Esophagus muscularis mucosa (tissue), 4 donors: ENCODE data around the gene CHEK1. TPM values are rescaled to one million over a fixed set of nuclear protein-coding genes. Genes with fewer than 3 reads are reported as not detected.

Experiments
- DNase-seq: peaks from one replicate; pipeline ENCODE4 v3.0.0-alpha.2; 2017; ENCODE audit errors: extremely low spot score
- H3K27ac ChIP-seq, 4 donors: fragments of 200-600 bp; sonication (generic); replicated peaks in 1 of 4; 1 replicate in 3 of 4; 2 replicates in 1 of 4; pipeline ENCODE4 v1.5.1; 2016 to 2019; ENCODE audit warnings: mild to moderate bottlenecking in 1 of 4
- H3K27me3 ChIP-seq, 4 donors: fragments of 200-600 bp; sonication (generic); one replicate each; pipeline versions ENCODE4 v1.5.1 to v1.6.0; 2016 to 2019
- H3K36me3 ChIP-seq, 4 donors: fragments of 200-600 bp; sonication (generic); one replicate each; pipeline ENCODE4 v1.5.1; 2016 to 2019
- H3K4me1 ChIP-seq, 4 donors: fragments of 200-600 bp; sonication (generic); one replicate each; pipeline ENCODE4 v1.5.1; 2016 to 2019
- H3K4me3 ChIP-seq, 4 donors: fragments of 200-600 bp; sonication (generic); 1 replicate in 2 of 4; 2 replicates in 2 of 4; pipeline ENCODE4 v1.5.1; 2016 to 2019; ENCODE audit warnings: mild to moderate bottlenecking in 4 of 4, moderate library complexity in 1 of 4
- H3K9me3 ChIP-seq, 4 donors: fragments of 200-600 bp; sonication (generic); 1 replicate in 3 of 4; 2 replicates in 1 of 4; pipeline ENCODE4 v1.5.1; 2016 to 2019
- CTCF ChIP-seq, 3 experiments: fragments of 200-600 bp in 2 of 3; fragments of 450-650 bp in 1 of 3; sonication (generic) in 2 of 3; IDR thresholded peaks; one replicate each; pipeline ENCODE4 v1.5.1; 2017 to 2019; ENCODE audit warnings: antibody characterized with exemption in 3 of 3, mild to moderate bottlenecking in 2 of 3, moderate library complexity in 1 of 3
- EP300 ChIP-seq: sonication (generic); formaldehyde crosslinking; IDR thresholded peaks from one replicate; pipeline ENCODE4 v1.6.1; 2017; ENCODE audit warnings: antibody characterized with exemption
- POLR2A ChIP-seq: fragments of 450-650 bp; IDR thresholded peaks from one replicate; pipeline ENCODE4 v1.6.1; 2017; ENCODE audit warnings: antibody characterized with exemption, moderate library complexity, mild to moderate bottlenecking, low read depth
- POLR2AphosphoS5 ChIP-seq, 2 donors: sonication (generic); formaldehyde crosslinking; IDR thresholded peaks; one replicate each; pipeline ENCODE4 v1.6.1; 2017; ENCODE audit warnings: antibody characterized with exemption in 2 of 2
- WGBS: methylation state at CpG from one replicate; pipeline ENCODE4 v1.1.5; 2018; 5-methylcytosine and 5-hydroxymethylcytosine counted together
- intact Hi-C: fragments of 100-400 bp; cut with DNase I; formaldehyde crosslinking; loops from one replicate; pipeline ENCODE4 v1.15.1; 2023
- total RNA-seq, 4 donors: library from RNA; depleted of rRNA; stranded (reverse); fragments of >200 nt; gene quantifications; one replicate each; pipeline versions ENCODE4 v1.1.0 to v1.2.1, GENCODE V29; 2016

Gene CHEK1
- total RNA-seq, 4 donors from 2014 or later, result 1.9 to 4.2 (median 2.5) TPM

- Histone ChIP-seq H3K36me3 (peaks cover 1 to 12% (median 8%) of the 10 kb centered on the region in 4 donors), H3K27ac (peak within 1 kb of the TSS; percentile 95 to 99 (median 98)), H3K27me3 (no peaks in the 10 kb centered on the region), H3K4me3 (peak within 1 kb of the TSS; percentile 79 to 92 (median 86)), H3K4me1 (peaks cover 13 to 46% (median 32%) of the 10 kb centered on the region in 4 donors), H3K9me3 (no peaks in the 10 kb centered on the region)
- no peak for TF ChIP-seq CTCF (IDR thresholded peaks at IDR 0.05)
- TF ChIP-seq POLR2A, result peak; percentile 26
- TF ChIP-seq EP300, result no peak
- TF ChIP-seq POLR2AphosphoS5 (IDR thresholded peaks at IDR 0.05), result peak; percentile 98 to 99
- peak; percentile 100 for DNase-seq
- intact Hi-C loops, result no loop called here
- under 1% methylated on average over 36 of the region's 55 CpGs for WGBS
These were observed 32.5 kb upstream of the CHEK1 start, which contains the start of gene STT3A for GRCh38 chr11:125592305-125593113. Gene STT3A, plus strand, starts transcription at chr11:125592852. Its CDS starts 3,064 bp downstream, at chr11:125595916.

- peak overlapping the region; percentile 71 to 92 (median 86) for H3K4me3 ChIP-seq
- DNase-seq, result no peak
- TF ChIP-seq CTCF (IDR thresholded peaks at IDR 0.05), result no peak
- TF ChIP-seq POLR2AphosphoS5 (IDR thresholded peaks at IDR 0.05), result no peak
- TF ChIP-seq EP300, result no peak
- H3K27me3 ChIP-seq, result no peaks in the 10 kb centered on the region
- peaks cover 7 to 19% (median 15%) of the 10 kb centered on the region in 4 donors for H3K36me3 ChIP-seq
- H3K4me1 ChIP-seq, result peaks cover 13 to 46% (median 32%) of the 10 kb centered on the region in 4 donors
- under 1% methylated on average over 18 of the region's 18 CpGs for WGBS
- intact Hi-C loops, result no loop called here
- H3K9me3 ChIP-seq, result no peaks in the 10 kb centered on the region
- H3K27ac ChIP-seq, result peak overlapping the region; percentile 74 to 99 (median 88)
These were observed 31.7 kb upstream of the CHEK1 start for GRCh38 chr11:125593114-125593820.

GRCh38 chr11:125594958-125595357 lies 30.0 kb upstream of the CHEK1 start:
- Histone ChIP-seq H3K27me3 (no peaks in the 10 kb centered on the region), H3K9me3 (no peaks in the 10 kb centered on the region), H3K4me3 (no peak overlapping the region), H3K4me1 (peaks cover 13 to 46% (median 32%) of the 10 kb centered on the region in 4 donors), H3K36me3 (peaks cover 7 to 36% (median 31%) of the 10 kb centered on the region in 4 donors), H3K27ac (no peak overlapping the region)
- intact Hi-C loops, result no loop called here
- no peak for TF ChIP-seq CTCF (IDR thresholded peaks at IDR 0.05)
- TF ChIP-seq POLR2A, result no peak
- TF ChIP-seq EP300, result no peak
- no peak for TF ChIP-seq POLR2AphosphoS5 (IDR thresholded peaks at IDR 0.05)
- WGBS, result 72% methylated on average over 3 of the region's 3 CpGs
- DNase-seq, result no peak

- no peak for TF ChIP-seq CTCF (IDR thresholded peaks at IDR 0.05)
- TF ChIP-seq POLR2AphosphoS5 (IDR thresholded peaks at IDR 0.05), result no peak
- TF ChIP-seq EP300, result no peak
- TF ChIP-seq POLR2A, result no peak
- H3K36me3 ChIP-seq, result peaks cover 40 to 93% (median 88%) of the 10 kb centered on the region in 4 donors
- no peak overlapping the region for H3K27ac ChIP-seq
These were observed 24.3 kb upstream of the CHEK1 start for GRCh38 chr11:125600663-125601062.

More at GRCh38 chr11:125600663-125601062, 24.3 kb upstream of the CHEK1 start:
- intact Hi-C loops, result no loop called here
- H3K27me3 ChIP-seq, result no peaks in the 10 kb centered on the region
- 100% methylated on average over 2 of the region's 2 CpGs for WGBS
- H3K4me3 ChIP-seq, result no peak overlapping the region
- peaks cover 0 to 9% (median 2%) of the 10 kb centered on the region in 4 donors for H3K4me1 ChIP-seq
- H3K9me3 ChIP-seq, result no peaks in the 10 kb centered on the region
- no peak for DNase-seq
